H1 (cell line): ENCODE data around the gene RER1. TPM values are rescaled to one million over a fixed set of nuclear protein-coding genes. Genes with fewer than 3 reads are reported as not detected.

Experiments
- CTCF ChIA-PET: fragments of 300-600 bp; sonication (Branson Sonifier 250); formaldehyde crosslinking; loops from one replicate; lab custom pipeline; 2021; ENCODE audit not compliant: partially characterized antibody; lab: Charles Lee
- POLR2A ChIA-PET: fragments of 300-600 bp; sonication (Branson Sonifier 250); formaldehyde crosslinking; loops from one replicate; lab custom pipeline; 2021; ENCODE audit warnings: inconsistent platforms; ENCODE audit not compliant: partially characterized antibody; lab: Charles Lee
- DNase-seq, 2 experiments: peaks; one replicate each; pipeline versions ENCODE4 v3.0.0 to v3.0.0-alpha.2; 2010 to 2022; ENCODE audit warnings: low spot score in 2 of 2, low read depth in 1 of 2, mixed read lengths in 1 of 2
- FAIRE-seq: peaks from 2 replicates; lab custom pipeline; 2011; peaks lifted over from hg19 to GRCh38; lab: Jason Lieb, UNC
- H2AFZ ChIP-seq: 2 replicates; pipeline ENCODE4 v1.8.1; 2012; ENCODE audit warnings: low read length, inconsistent platforms
- H2AK5ac ChIP-seq: 2 replicates; pipeline ENCODE4 v1.6.1; 2013; ENCODE audit warnings: low read depth, low read length
- H2BK120ac ChIP-seq: replicated peaks from 2 replicates; pipeline ENCODE3; 2013; ENCODE audit warnings: low read depth, low read length, inconsistent platforms
- H2BK12ac ChIP-seq: 2 replicates; pipeline ENCODE4 v1.6.1; 2013; ENCODE audit warnings: low read depth, low read length
- H2BK15ac ChIP-seq: 2 replicates; pipeline ENCODE4 v1.6.1; 2013; ENCODE audit warnings: low read length
- H2BK20ac ChIP-seq: 2 replicates; pipeline ENCODE4 v1.6.1; 2013; ENCODE audit warnings: low read length
- H2BK5ac ChIP-seq: 2 replicates; pipeline ENCODE4 v1.6.1; 2013; ENCODE audit warnings: low read depth, low read length
- H3K14ac ChIP-seq: 2 replicates; pipeline ENCODE4 v1.6.1; 2013; ENCODE audit warnings: inconsistent platforms; ENCODE audit not compliant: insufficient read length
- H3K18ac ChIP-seq: 2 replicates; pipeline ENCODE4 v1.6.1; 2013; ENCODE audit warnings: low read length; ENCODE audit errors: extremely low read depth
- H3K23ac ChIP-seq: 2 replicates; pipeline ENCODE4 v1.6.1; 2013; ENCODE audit warnings: inconsistent platforms; ENCODE audit not compliant: insufficient read length
- H3K23me2 ChIP-seq: 2 replicates; pipeline ENCODE4 v1.6.1; 2013; ENCODE audit warnings: low read depth, low read length
- H3K27ac ChIP-seq: 2 replicates; pipeline ENCODE4 v1.6.1; 2011; ENCODE audit warnings: low read depth, low read length, inconsistent platforms
- H3K27me3 ChIP-seq, 4 experiments: replicated peaks in 1 of 4; 1 replicate in 1 of 4; 2 replicates in 3 of 4; pipeline versions ENCODE4 v1.6.1 to v1.8.1; 2011 to 2013; ENCODE audit warnings: low read length in 3 of 4, mild to moderate bottlenecking in 3 of 4, inconsistent platforms in 2 of 4, mixed read lengths in 2 of 4, moderate library complexity in 1 of 4; ENCODE audit not compliant: control insufficient read depth in 3 of 4, insufficient read depth in 3 of 4; ENCODE audit errors: extremely low read depth in 1 of 4
- H3K36me3 ChIP-seq, 4 experiments: 2 replicates each; pipeline versions ENCODE4 v1.6.1 to v1.8.1; 2011 to 2013; ENCODE audit warnings: mild to moderate bottlenecking in 4 of 4, low read length in 3 of 4, moderate library complexity in 2 of 4, control low read depth in 1 of 4, inconsistent platforms in 1 of 4; ENCODE audit not compliant: insufficient read depth in 4 of 4, control insufficient read depth in 2 of 4
- H3K4ac ChIP-seq: replicated peaks from 2 replicates; pipeline ENCODE3; 2013; ENCODE audit warnings: low read length, low read depth, mixed read lengths, inconsistent platforms; ENCODE audit not compliant: insufficient read length
- H3K4me1 ChIP-seq, 4 experiments: replicated peaks in 1 of 4; 1 replicate in 1 of 4; 2 replicates in 3 of 4; pipeline versions ENCODE4 v1.6.1 to v1.8.1; 2011 to 2013; ENCODE audit warnings: low read length in 3 of 4, inconsistent platforms in 2 of 4, mixed read lengths in 1 of 4; ENCODE audit not compliant: insufficient read depth in 4 of 4, control insufficient read depth in 3 of 4
- H3K4me2 ChIP-seq, 2 experiments: 2 replicates each; pipeline versions ENCODE4 v1.6.1 to v1.8.1; 2011 to 2013; ENCODE audit warnings: low read depth in 2 of 2, low read length in 2 of 2, control low read depth in 1 of 2, inconsistent platforms in 1 of 2, mild to moderate bottlenecking in 1 of 2; ENCODE audit not compliant: insufficient read depth in 1 of 2
- H3K4me3 ChIP-seq, 4 experiments: fragments of 200-600, 300-600 bp in 1 of 4; sonication (generic), shearing (Covaris generic), sonication (Bioruptor Twin) in 1 of 4; 2 replicates each; pipeline versions ENCODE4 v1.5.1 to v1.8.1; 2011 to 2016; ENCODE audit warnings: low read length in 4 of 4, low read depth in 3 of 4, control low read depth in 2 of 4, inconsistent platforms in 2 of 4, mild to moderate bottlenecking in 2 of 4, mixed read lengths in 1 of 4, moderate library complexity in 1 of 4; ENCODE audit not compliant: insufficient read depth in 2 of 4; ENCODE audit errors: extremely low read depth in 1 of 4
- H3K56ac ChIP-seq: replicated peaks from 2 replicates; pipeline ENCODE3; 2013; ENCODE audit warnings: low read depth, mild to moderate bottlenecking, mixed read lengths, low read length, inconsistent platforms; ENCODE audit not compliant: insufficient read length
- H3K79me1 ChIP-seq: 2 replicates; pipeline ENCODE4 v1.6.1; 2013; ENCODE audit warnings: low read depth, low read length, control low read depth
- H3K79me2 ChIP-seq, 2 experiments: 2 replicates each; pipeline versions ENCODE4 v1.6.1 to v1.8.1; 2012 to 2013; ENCODE audit warnings: low read length in 2 of 2, mild to moderate bottlenecking in 2 of 2, inconsistent platforms in 1 of 2; ENCODE audit not compliant: insufficient read depth in 2 of 2, control insufficient read depth in 1 of 2
- H3K9ac ChIP-seq, 4 experiments: replicated peaks in 1 of 4; 1 replicate in 1 of 4; 2 replicates in 3 of 4; pipeline versions ENCODE4 v1.6.1 to v1.8.1; 2011 to 2013; ENCODE audit warnings: low read depth in 3 of 4, low read length in 3 of 4, control low read depth in 2 of 4, mild to moderate bottlenecking in 2 of 4, moderate library complexity in 2 of 4, inconsistent platforms in 1 of 4; ENCODE audit errors: extremely low read depth in 1 of 4
- H3K9me3 ChIP-seq, 2 experiments: 2 replicates each; pipeline versions ENCODE4 v1.6.1 to v1.8.1; 2012 to 2013; ENCODE audit warnings: mild to moderate bottlenecking in 2 of 2, moderate library complexity in 2 of 2, control low read depth in 1 of 2, inconsistent platforms in 1 of 2, low read depth in 1 of 2, low read length in 1 of 2, mixed read lengths in 1 of 2; ENCODE audit not compliant: insufficient read depth in 2 of 2
- H4K20me1 ChIP-seq, 2 experiments: replicated peaks in 1 of 2; 2 replicates each; pipeline versions ENCODE3 to v1.8.1; 2011 to 2013; ENCODE audit warnings: inconsistent platforms in 2 of 2, low read length in 2 of 2, mild to moderate bottlenecking in 1 of 2; ENCODE audit not compliant: insufficient read depth in 2 of 2, control insufficient read depth in 1 of 2
- H4K5ac ChIP-seq: 2 replicates; pipeline ENCODE4 v1.6.1; 2013; ENCODE audit warnings: low read length, low read depth, mixed read lengths, inconsistent platforms; ENCODE audit not compliant: insufficient read length
- H4K8ac ChIP-seq: 2 replicates; pipeline ENCODE4 v1.8.0; 2013; ENCODE audit warnings: mild to moderate bottlenecking, moderate library complexity, low read length, inconsistent platforms; ENCODE audit not compliant: insufficient read depth; ENCODE audit errors: extremely low read depth
- H4K91ac ChIP-seq: replicated peaks from 2 replicates; pipeline ENCODE3; 2013; ENCODE audit warnings: low read length, mixed read lengths, inconsistent platforms; ENCODE audit not compliant: insufficient read length
- CTBP2 ChIP-seq: IDR thresholded peaks from 2 replicates; pipeline ENCODE4 v1.7.0; 2011; ENCODE audit warnings: borderline replicate concordance, mild to moderate bottlenecking, moderate library complexity, mixed read lengths, low read length; ENCODE audit not compliant: insufficient read depth, insufficient read length
- EZH2 ChIP-seq: fragments of 200-600 bp; sonication (generic); IDR thresholded peaks from 2 replicates; pipeline ENCODE4 v1.7.1; 2012; ENCODE audit warnings: low read depth, mild to moderate bottlenecking, moderate library complexity, low read length, inconsistent platforms; ENCODE audit not compliant: severe bottlenecking
- KDM5A ChIP-seq: fragments of 200-600 bp; IDR thresholded peaks from 2 replicates; pipeline ENCODE4 v1.7.1; 2012; ENCODE audit warnings: mild to moderate bottlenecking, low read length, inconsistent platforms, mixed read lengths
- SIRT6 ChIP-seq: IDR thresholded peaks from one replicate; pipeline ENCODE4 v1.7.1; 2012; ENCODE audit warnings: low read length, inconsistent platforms
- WGBS, 2 experiments: shearing (Covaris generic) in 1 of 2; methylation state at CpG; one replicate each; pipeline versions ENCODE4 v1.1.6 to v1.1.7; 2013 to 2015; ENCODE audit warnings: low lambda C conversion rate in 2 of 2, mixed read lengths in 2 of 2, inconsistent platforms in 1 of 2, low coverage in 1 of 2, missing lambda C conversion rate in 1 of 2; ENCODE audit not compliant: insufficient replicate concordance in 2 of 2, insufficient coverage in 1 of 2, insufficient read length in 1 of 2; ENCODE audit errors: extremely low coverage in 1 of 2, missing lambda C conversion rate in 1 of 2; 5-methylcytosine and 5-hydroxymethylcytosine counted together
- polyA plus RNA-seq, 7 experiments: library from polyadenylated mRNA; depleted of rRNA in 3 of 7; stranded (reverse) in 5 of 7; unstranded in 2 of 7; fragments of >200 nt in 5 of 7; fragments of 200-250 nt in 2 of 7; gene quantifications; 1 replicate in 5 of 7; 2 replicates in 1 of 7; 4 replicates in 1 of 7; pipeline versions ENCODE4 v1.2.1 to v1.2.3, GENCODE V29; 2011 to 2013; ENCODE audit warnings: missing spikeins in 2 of 7, mixed read lengths in 2 of 7
- total RNA-seq: library from RNA; stranded (reverse); fragmentation: NEBNext Ultra II Directional; extraction: Animal tissue kit (Norgen Biotek cat#: 25700); gene quantifications from 2 replicates; pipeline ENCODE4 v1.2.1, GENCODE V29; 2021

RER1 gene
- total and polyA plus RNA-seq, 2 of the 8 experiments (the other 6 are each of a cell fraction or from before 2014, with no cell fraction given): 102 to 134 TPM

- H3K56ac ChIP-seq: no peak overlapping the region
- DNase-seq (no peak), FAIRE-seq (no peak)
- ChIA-PET POLR2A (interaction anchor here (1.1 to 1.3 kb wide), 2 partner anchors 31 to 82 kb away, joined by 3 to 5 read pairs; partner anchors contain the start of genes PANK4 and PEX10), CTCF (interaction anchor here (0.6 to 2.5 kb wide), 10 partner anchors 9 to 665 kb away, joined by 3 to 11 read pairs (median 4); no protein-coding TSS in a partner anchor)
- H4K8ac ChIP-seq: no peak overlapping the region; the same call in 1 of the 2 replicates
- no peaks in the 10 kb centered on the region; the same call in 1 of the 2 replicates for H3K23me2 ChIP-seq
- H2BK20ac ChIP-seq: no peak overlapping the region
- peak overlapping the region in 1 of 4 experiments; percentile 41; a peak in 2 of 8 replicates for H3K4me3 ChIP-seq
- H4K91ac ChIP-seq: no peak overlapping the region
- H2AFZ ChIP-seq: no peak overlapping the region
- H3K4ac ChIP-seq: no peak overlapping the region
- no peak overlapping the region for H2BK15ac ChIP-seq
- H3K36me3 ChIP-seq: no peaks in the 10 kb centered on the region
- WGBS, 2 experiments: 56% methylated on average over 22 of the region's 27 CpGs; no CpG with 5 or more reads in 1 of the 2 experiments
- peaks cover 18 to 34% (median 30%) of the 10 kb centered on the region in 4 experiments for H3K27me3 ChIP-seq
- peaks cover 0 to 18% (median 10%) of the 10 kb centered on the region in 4 experiments; a peak in 4 of 7 replicates for H3K4me1 ChIP-seq
- H2BK12ac ChIP-seq: no peak overlapping the region
- no peak overlapping the region for H4K5ac ChIP-seq
- H3K18ac ChIP-seq: no peak overlapping the region
- peaks cover 0 to 3% of the 10 kb centered on the region in 2 experiments for H4K20me1 ChIP-seq
- no peak overlapping the region for H2AK5ac ChIP-seq
- no peak overlapping the region for H2BK120ac ChIP-seq
- H3K4me2 ChIP-seq: peak overlapping the region; percentile 1 to 58; a peak in 2 of 4 replicates
- no peak overlapping the region for H3K23ac ChIP-seq
- H3K79me2 ChIP-seq: no peaks in the 10 kb centered on the region
- no peak overlapping the region for H2BK5ac ChIP-seq
- no peaks in the 10 kb centered on the region for H3K9me3 ChIP-seq
- no peaks in the 10 kb centered on the region for H3K79me1 ChIP-seq
- H3K9ac ChIP-seq: no peak overlapping the region
- TF ChIP-seq EZH2: peak; percentile 27
- TF ChIP-seq KDM5A: no peak
- peak; percentile 7 for TF ChIP-seq CTBP2
- TF ChIP-seq SIRT6: no peak
- H3K27ac ChIP-seq: no peak overlapping the region
- H3K14ac ChIP-seq: no peak overlapping the region
Observed at GRCh38 chr1:2444138-2444591, 52.5 kb downstream of the RER1 start.
